Ovary (tissue), 3 donors: Measurements from ENCODE around the gene ZP1.

Experiments used
- POLR2A ChIP-seq: fragments of 450-650 bp; IDR thresholded peaks from one replicate; pipeline ENCODE4 v1.6.1; 2017; ENCODE audit warnings: antibody characterized with exemption, mild to moderate bottlenecking, moderate library complexity
- TF ChIP-seq, protein P1 (sequence below), 3 donors: fragments of 450-650 bp in 2 of 3; fragments of 200-600 bp in 1 of 3; IDR thresholded peaks; one replicate each; pipeline versions ENCODE4 v1.5.1 to v1.8.0; 2016 to 2022; ENCODE audit warnings: antibody characterized with exemption in 3 of 3, mild to moderate bottlenecking in 1 of 3
- donor health status: DM: no; HTN: no; CAD: no.

- TF ChIP-seq, protein P1, sequence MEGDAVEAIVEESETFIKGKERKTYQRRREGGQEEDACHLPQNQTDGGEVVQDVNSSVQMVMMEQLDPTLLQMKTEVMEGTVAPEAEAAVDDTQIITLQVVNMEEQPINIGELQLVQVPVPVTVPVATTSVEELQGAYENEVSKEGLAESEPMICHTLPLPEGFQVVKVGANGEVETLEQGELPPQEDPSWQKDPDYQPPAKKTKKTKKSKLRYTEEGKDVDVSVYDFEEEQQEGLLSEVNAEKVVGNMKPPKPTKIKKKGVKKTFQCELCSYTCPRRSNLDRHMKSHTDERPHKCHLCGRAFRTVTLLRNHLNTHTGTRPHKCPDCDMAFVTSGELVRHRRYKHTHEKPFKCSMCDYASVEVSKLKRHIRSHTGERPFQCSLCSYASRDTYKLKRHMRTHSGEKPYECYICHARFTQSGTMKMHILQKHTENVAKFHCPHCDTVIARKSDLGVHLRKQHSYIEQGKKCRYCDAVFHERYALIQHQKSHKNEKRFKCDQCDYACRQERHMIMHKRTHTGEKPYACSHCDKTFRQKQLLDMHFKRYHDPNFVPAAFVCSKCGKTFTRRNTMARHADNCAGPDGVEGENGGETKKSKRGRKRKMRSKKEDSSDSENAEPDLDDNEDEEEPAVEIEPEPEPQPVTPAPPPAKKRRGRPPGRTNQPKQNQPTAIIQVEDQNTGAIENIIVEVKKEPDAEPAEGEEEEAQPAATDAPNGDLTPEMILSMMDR (IDR thresholded peaks at IDR 0.05), result no peak
- TF ChIP-seq POLR2A, result no peak
These were observed 32.4 kb upstream of the ZP1 start for GRCh38 chr11:60834742-60835533.
